Sigmoid colon (tissue), 7 donors: ENCODE results near the gene XCL1. TPM values are rescaled to one million over a fixed set of nuclear protein-coding genes. Genes with fewer than 3 reads are reported as not detected.

ENCODE experiments used
- DNase-seq: peaks from one replicate; pipeline ENCODE4 v3.0.0-alpha.2; 2019
- H3K27ac ChIP-seq, 4 donors: fragments of 200-600 bp; sonication (generic); one replicate each; pipeline ENCODE4 v1.5.1; 2016 to 2019; ENCODE audit warnings: mild to moderate bottlenecking in 1 of 4
- H3K27me3 ChIP-seq, 3 donors: fragments of 200-600 bp; sonication (generic); one replicate each; pipeline ENCODE4 v1.5.1; 2019; ENCODE audit warnings: mild to moderate bottlenecking in 1 of 3
- H3K36me3 ChIP-seq, 4 donors: fragments of 200-600 bp; sonication (generic); one replicate each; pipeline ENCODE4 v1.5.1; 2016 to 2019
- H3K4me1 ChIP-seq, 4 donors: fragments of 200-600 bp; sonication (generic); one replicate each; pipeline ENCODE4 v1.5.1; 2017 to 2019
- H3K4me3 ChIP-seq, 4 donors: fragments of 200-600 bp; sonication (generic); one replicate each; pipeline ENCODE4 v1.5.1; 2017 to 2019; ENCODE audit warnings: mild to moderate bottlenecking in 2 of 4, moderate library complexity in 1 of 4
- H3K9me3 ChIP-seq, 4 donors: fragments of 200-600 bp in 3 of 4; sonication (generic) in 3 of 4; one replicate each; pipeline versions ENCODE4 v1.5.1 to v1.6.1; 2013 to 2019
- CTCF ChIP-seq, 4 experiments: fragments of 450-650 bp in 3 of 4; fragments of 200-600 bp in 1 of 4; IDR thresholded peaks; one replicate each; pipeline ENCODE4 v1.5.1; 2016 to 2019; ENCODE audit warnings: antibody characterized with exemption in 4 of 4, mild to moderate bottlenecking in 3 of 4, moderate library complexity in 2 of 4
- EP300 ChIP-seq, 4 donors: sonication (generic); formaldehyde crosslinking; IDR thresholded peaks; one replicate each; pipeline ENCODE4 v1.6.1; 2017; ENCODE audit warnings: antibody characterized with exemption in 4 of 4
- POLR2A ChIP-seq, 2 donors: fragments of 450-650 bp; IDR thresholded peaks; one replicate each; pipeline ENCODE4 v1.6.1; 2016; ENCODE audit warnings: antibody characterized with exemption in 2 of 2, mild to moderate bottlenecking in 2 of 2, moderate library complexity in 2 of 2
- POLR2AphosphoS5 ChIP-seq, 4 donors: sonication (generic); formaldehyde crosslinking; IDR thresholded peaks; one replicate each; pipeline ENCODE4 v1.6.1; 2017; ENCODE audit warnings: antibody characterized with exemption in 4 of 4
- WGBS, 2 donors: extraction: QIAGEN DNeasy Blood & Tissue Kit; methylation state at CpG; one replicate each; pipeline ENCODE4 v1.1.7; 2013; 5-methylcytosine and 5-hydroxymethylcytosine counted together
- intact Hi-C: fragments of 100-400 bp; cut with DNase I; formaldehyde crosslinking; loops from one replicate; pipeline ENCODE4 v1.15.1; 2023
- polyA plus RNA-seq, 3 donors: library from polyadenylated mRNA; stranded (reverse); fragments of 200-250 nt; gene quantifications; one replicate each; pipeline ENCODE4 v1.2.3, GENCODE V29; 2013
- total RNA-seq, 4 donors: library from RNA; depleted of rRNA; stranded (reverse); fragments of >200 nt; gene quantifications; one replicate each; pipeline ENCODE4 v1.1.0, GENCODE V29; 2016
- donor health status: healthy with polysubstance abuse.
- donor health status: Bipolar disorder and iron deficiency.
- donor health status: healthy.

The XCL1 gene
- total and polyA plus RNA-seq, 7 donors: 0.33 to 0.83 (median 0.50) TPM; not detected in 4

DNA sequence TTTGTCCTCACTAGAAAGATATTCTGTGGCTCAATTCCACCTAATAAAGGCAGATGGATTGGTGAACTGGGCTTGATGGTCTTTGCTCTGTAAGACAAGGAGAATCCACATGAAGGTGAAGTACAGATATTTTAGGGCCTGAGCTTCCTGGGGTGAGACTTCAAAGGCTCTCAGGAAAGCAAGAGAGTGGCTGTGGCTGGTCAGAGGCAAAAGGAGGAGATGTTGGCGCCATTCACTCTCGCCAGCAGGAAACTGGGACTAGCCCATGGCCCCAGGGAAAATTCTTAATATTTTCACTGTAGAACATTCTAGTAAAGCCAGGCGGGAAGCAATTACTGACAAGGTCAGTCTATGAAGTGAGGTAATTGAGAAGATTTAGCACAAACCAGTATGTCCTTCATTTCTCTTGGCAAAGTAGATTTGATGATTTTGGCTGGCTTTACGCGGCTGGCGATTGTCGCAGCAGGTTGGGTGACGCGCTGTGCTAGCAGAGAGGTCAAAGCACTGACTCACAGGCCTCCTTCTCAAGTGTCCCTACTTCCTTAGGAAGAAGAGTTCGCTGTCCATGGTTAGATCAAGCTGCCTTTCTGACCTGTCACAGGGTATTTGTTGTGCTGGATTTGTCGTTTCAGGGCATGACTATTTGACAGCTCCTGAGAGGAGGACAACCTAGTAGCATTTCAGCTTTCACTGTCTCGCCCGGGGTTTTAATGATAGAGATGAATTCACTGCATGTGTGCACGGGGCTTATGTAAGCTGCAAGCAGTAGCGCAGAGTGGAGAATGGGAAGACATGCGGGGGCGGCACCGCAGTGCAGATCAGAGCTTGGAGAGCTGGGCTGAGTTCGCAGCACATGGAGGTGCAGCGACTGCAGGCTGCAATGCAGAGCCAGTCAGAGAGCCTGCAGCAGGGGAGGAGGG lies 32.7 kb downstream of the XCL1 start:
- no peaks in the 10 kb centered on the region for H3K27me3 ChIP-seq
- H3K9me3 ChIP-seq: no peaks in the 10 kb centered on the region
- intact Hi-C loops: loop anchor here (10.0 kb wide), 3 partner anchors 176 to 936 kb away; no protein-coding TSS in a partner anchor
- no peaks in the 10 kb centered on the region for H3K36me3 ChIP-seq
- DNase-seq: peak; percentile 71
- 88 to 91% methylated on average over 20 of the region's 20 CpGs for WGBS, 2 donors
- peak overlapping the region; percentile 42 to 59 (median 52) for H3K27ac ChIP-seq
- peaks cover 0 to 62% (median 39%) of the 10 kb centered on the region in 4 donors for H3K4me1 ChIP-seq
- peak in 1 of 4 donors; percentile 24 for TF ChIP-seq POLR2AphosphoS5 (IDR thresholded peaks at IDR 0.05)
- no peak for TF ChIP-seq POLR2A (IDR thresholded peaks at IDR 0.05)
- H3K4me3 ChIP-seq: no peak overlapping the region

DNA sequence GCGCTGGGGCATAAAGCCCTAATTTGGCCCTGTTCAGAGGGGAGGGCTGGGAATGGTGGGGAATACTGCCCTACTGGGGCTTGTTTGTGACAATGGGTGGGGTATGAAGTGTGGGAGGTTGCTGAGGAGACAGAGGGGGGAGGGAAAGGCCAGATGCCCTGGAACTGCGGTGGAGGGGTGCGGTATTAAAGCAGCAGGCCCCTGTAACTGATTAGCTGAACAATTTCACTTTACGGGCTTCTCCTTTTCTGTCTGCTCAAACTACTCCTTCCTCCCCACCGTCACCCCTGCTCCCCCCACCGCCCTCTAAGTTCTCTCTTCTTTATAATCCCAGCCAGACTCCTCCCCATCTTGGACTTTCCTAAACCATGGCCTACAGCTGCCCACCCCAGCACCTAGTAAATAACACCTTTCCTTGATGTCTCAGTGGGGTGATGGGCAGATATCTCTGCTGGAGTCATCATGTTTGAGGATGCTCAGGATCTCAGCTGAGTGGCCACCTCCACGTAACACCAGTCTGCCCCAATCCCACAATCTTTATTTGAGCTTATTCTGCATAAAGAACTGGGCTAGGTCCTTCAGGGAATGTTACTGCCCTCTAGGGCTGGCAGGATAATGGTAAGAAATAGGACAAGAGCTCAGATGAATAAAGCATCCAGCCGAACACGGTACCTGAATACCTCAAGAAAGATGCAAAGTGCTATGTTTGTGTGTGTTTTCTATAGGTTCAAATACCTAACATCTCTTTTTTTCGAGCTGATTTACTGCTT lies 33.5 kb downstream of the XCL1 start:
- Histone ChIP-seq H3K9me3 (no peaks in the 10 kb centered on the region), H3K36me3 (no peaks in the 10 kb centered on the region), H3K27ac (peak overlapping the region; percentile 42 to 59 (median 52)), H3K4me1 (peaks cover 0 to 62% (median 44%) of the 10 kb centered on the region in 4 donors), H3K4me3 (no peak overlapping the region), H3K27me3 (no peaks in the 10 kb centered on the region)
- DNase-seq: no peak
- intact Hi-C loops: loop anchor here (5.0 to 10.0 kb wide), 4 partner anchors 87 to 935 kb away; no protein-coding TSS in a partner anchor
- WGBS, 2 donors: 81 to 85% methylated on average over 10 of the region's 10 CpGs
- TF ChIP-seq CTCF (IDR thresholded peaks at IDR 0.05) (no peak), POLR2A (IDR thresholded peaks at IDR 0.05) (no peak), EP300 (IDR thresholded peaks at IDR 0.05) (no peak), POLR2AphosphoS5 (IDR thresholded peaks at IDR 0.05) (no peak)

- Histone ChIP-seq H3K27ac (peak overlapping the region; percentile 35 to 73 (median 55)), H3K9me3 (no peaks in the 10 kb centered on the region), H3K4me3 (no peak overlapping the region), H3K27me3 (no peaks in the 10 kb centered on the region), H3K4me1 (peaks cover 0 to 45% (median 39%) of the 10 kb centered on the region in 4 donors), H3K36me3 (no peaks in the 10 kb centered on the region)
- DNase-seq: no peak
- TF ChIP-seq POLR2AphosphoS5 (IDR thresholded peaks at IDR 0.05) (no peak), POLR2A (IDR thresholded peaks at IDR 0.05) (no peak), CTCF (IDR thresholded peaks at IDR 0.05) (no peak), EP300 (IDR thresholded peaks at IDR 0.05) (no peak)
- intact Hi-C loops: loop anchor here (5.0 kb wide), 1 partner anchor 84 kb away; no protein-coding TSS in a partner anchor
- WGBS, 2 donors: 85% methylated on average over 1 of the region's 1 CpG
Observed at GRCh38 chr1:168613038-168613451, 36.6 kb downstream of the XCL1 start.

DNA sequence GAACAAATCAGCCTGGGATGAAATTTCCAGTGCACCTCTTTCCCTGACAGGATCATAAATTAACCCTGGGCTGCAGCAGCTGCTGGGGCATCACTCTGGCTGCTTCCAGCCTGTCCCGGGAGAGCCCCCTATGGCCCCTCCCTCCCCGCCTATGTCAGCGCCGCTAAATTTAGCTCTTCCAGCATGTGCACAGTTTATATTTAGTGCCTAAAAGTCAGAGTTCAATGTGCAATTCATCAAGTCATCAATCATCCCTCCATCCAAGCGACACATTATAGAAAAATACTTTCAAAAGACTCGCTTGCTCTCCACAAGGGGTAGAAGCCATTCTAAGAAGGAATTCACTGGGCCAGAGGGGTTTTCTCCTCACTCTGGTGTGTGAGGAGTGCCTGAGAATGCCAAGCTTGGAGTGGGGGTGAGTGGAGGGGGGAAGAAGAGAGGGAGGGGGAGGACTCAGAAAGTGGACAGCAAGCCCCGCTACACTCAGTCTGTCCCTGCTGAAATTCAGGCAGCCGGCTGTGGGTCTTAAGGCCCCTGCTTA lies 37.4 kb downstream of the XCL1 start:
- H3K27me3 ChIP-seq: no peaks in the 10 kb centered on the region
- peak overlapping the region; percentile 35 to 73 (median 55) for H3K27ac ChIP-seq
- H3K4me3 ChIP-seq: no peak overlapping the region
- intact Hi-C loops: loop anchor here (5.0 kb wide), 1 partner anchor 84 kb away; no protein-coding TSS in a partner anchor
- TF ChIP-seq EP300 (IDR thresholded peaks at IDR 0.05) (peak in 2 of 4 donors; percentile 26 to 38), POLR2A (IDR thresholded peaks at IDR 0.05) (no peak), POLR2AphosphoS5 (IDR thresholded peaks at IDR 0.05) (peak; percentile 32 to 52 (median 41))
- no peaks in the 10 kb centered on the region for H3K9me3 ChIP-seq
- WGBS, 2 donors: 53 to 79% methylated on average over 8 of the region's 8 CpGs
- peak; percentile 75 for DNase-seq
- H3K4me1 ChIP-seq: peaks cover 0 to 40% (median 37%) of the 10 kb centered on the region in 4 donors
- no peaks in the 10 kb centered on the region for H3K36me3 ChIP-seq

DNA sequence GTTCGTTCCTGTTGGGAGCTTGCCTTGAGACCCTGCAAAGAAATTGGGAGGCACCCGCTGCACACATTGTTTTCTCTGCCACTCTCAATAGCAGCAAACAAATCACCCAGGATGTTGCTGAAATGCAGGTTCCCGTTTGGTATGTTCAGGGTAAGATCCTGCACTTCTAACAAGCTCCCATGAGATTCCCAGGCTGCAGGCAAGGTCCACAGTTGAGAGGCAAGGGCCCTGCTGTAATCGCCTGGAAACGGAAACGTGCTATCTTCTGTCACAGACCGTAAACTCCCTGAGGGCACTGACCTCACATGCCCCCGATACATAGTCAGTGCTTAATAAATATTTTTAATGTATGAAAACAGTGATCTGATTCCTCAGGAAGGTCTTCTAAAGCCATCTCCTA lies 37.8 kb downstream of the XCL1 start:
- TF ChIP-seq POLR2AphosphoS5 (IDR thresholded peaks at IDR 0.05): no peak
- no peak for TF ChIP-seq EP300 (IDR thresholded peaks at IDR 0.05)
- TF ChIP-seq CTCF (IDR thresholded peaks at IDR 0.05): no peak
- no peak for TF ChIP-seq POLR2A (IDR thresholded peaks at IDR 0.05)
- Histone ChIP-seq H3K36me3 (no peaks in the 10 kb centered on the region), H3K27me3 (no peaks in the 10 kb centered on the region), H3K4me1 (peaks cover 0 to 36% (median 34%) of the 10 kb centered on the region in 4 donors), H3K9me3 (no peaks in the 10 kb centered on the region), H3K27ac (peak overlapping the region; percentile 35 to 73 (median 55)), H3K4me3 (no peak overlapping the region)
- no peak for DNase-seq
- WGBS, 2 donors: 86 to 92% methylated on average over 8 of the region's 8 CpGs
- intact Hi-C loops: loop anchor here (5.0 kb wide), 1 partner anchor 83 kb away; no protein-coding TSS in a partner anchor
